ENCODE results near the gene TXN2.
"Not testable (repeated sequence)": the region's sequence is repeated elsewhere in the genome, so short reads cannot be mapped to it uniquely, and the experiment has no call there.

The TXN2 gene

GRCh38 chr22:36481393-36482168 lies at the start of gene TXN2:
Gene TXN2 (minus strand): TSS chr22:36481640. CDS start chr22:36480837, 803 bp downstream.
- peak; percentile 90 to 94 for DNase-seq (ENCODE audit: extremely low read depth in 1 of 2, low read depth in 1 of 2)

- DNase-seq (ENCODE audit: extremely low read depth in 1 of 2, low read depth in 1 of 2), result peak; percentile 97 to 98
Measured at GRCh38 chr22:36528795-36529751, 47.6 kb upstream of the TXN2 start, which contains the start of gene EIF3D. Gene EIF3D (minus strand): TSS chr22:36529166. CDS start chr22:36526121, 3,045 bp downstream.

- DNase-seq (ENCODE audit: extremely low read depth in 1 of 2, low read depth in 1 of 2), result no peak
Measured at GRCh38 chr22:36528341-36528740, 46.9 kb upstream of the TXN2 start.

DNA sequence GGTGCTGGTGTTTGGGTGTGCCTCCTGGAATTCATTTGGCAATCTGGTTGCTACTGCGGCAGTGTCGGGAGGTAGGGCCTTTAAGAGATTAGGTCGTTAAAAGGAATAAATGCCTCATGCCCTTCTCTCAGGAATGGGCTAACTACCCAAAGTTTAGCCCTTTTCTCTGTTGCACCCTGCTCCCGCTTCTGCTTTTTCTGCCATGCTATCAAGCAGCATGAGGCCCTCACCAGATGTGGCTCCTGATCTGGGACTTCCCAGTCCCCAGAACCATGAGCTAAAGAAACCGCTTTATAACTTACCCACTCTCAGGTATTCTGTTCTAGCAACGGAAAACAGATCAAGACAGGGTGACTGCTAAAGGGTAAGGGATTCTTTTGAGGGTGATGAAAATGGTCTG lies 41.2 kb upstream of the TXN2 start:
- DNase-seq (ENCODE audit: extremely low read depth in 1 of 2, low read depth in 1 of 2), result no peak

- no peak for DNase-seq (ENCODE audit: extremely low read depth in 1 of 2, low read depth in 1 of 2)
Measured at GRCh38 chr22:36520423-36520822, 39.0 kb upstream of the TXN2 start.

GRCh38 chr22:36519906-36520305 lies 38.5 kb upstream of the TXN2 start:
- DNase-seq (ENCODE audit: extremely low read depth in 1 of 2, low read depth in 1 of 2), result not testable (repeated sequence)

DNA sequence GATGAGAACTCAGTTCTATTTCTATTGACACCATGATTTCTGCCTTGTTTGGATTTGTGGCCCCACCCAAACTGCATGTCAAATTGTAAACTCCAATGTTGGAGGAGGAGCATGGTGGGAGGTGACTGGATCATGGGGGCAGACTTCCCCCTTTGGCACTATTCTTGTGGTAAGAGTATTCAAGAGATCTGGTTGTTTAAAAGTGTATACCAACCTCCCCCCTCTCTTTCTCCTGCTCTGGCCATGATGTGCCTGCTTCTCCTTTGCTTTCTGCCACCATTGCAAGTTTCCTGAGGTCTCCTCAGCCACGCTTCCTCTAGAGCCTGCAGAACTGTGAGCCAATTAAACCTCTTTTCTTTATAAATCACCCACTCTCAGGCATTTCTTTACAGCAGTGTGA lies 33.3 kb upstream of the TXN2 start:
- no peak for DNase-seq (ENCODE audit: extremely low read depth in 1 of 2, low read depth in 1 of 2)

GRCh38 chr22:36512991-36513390 lies 31.6 kb upstream of the TXN2 start:
- DNase-seq (ENCODE audit: extremely low read depth in 1 of 2, low read depth in 1 of 2), result no peak

DNA sequence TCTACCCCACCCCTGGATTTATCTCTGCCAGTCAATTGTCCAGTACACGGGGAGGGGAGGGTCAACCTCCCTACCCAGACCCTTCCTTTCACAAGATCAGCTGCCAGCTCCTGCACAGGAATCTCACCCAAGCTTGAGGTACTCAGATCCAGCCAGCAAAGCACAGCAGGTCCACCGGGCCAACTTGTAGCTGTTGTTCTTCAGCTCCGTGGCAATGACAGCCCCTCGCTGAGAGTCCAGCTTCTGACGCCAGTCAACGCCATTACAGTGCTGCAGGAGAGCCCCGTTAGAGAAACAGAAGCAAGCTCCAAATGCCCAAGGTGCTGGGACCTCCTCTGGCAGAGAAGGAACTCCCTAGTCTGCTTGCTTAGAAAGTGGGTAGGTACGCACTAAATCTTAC lies 30.9 kb upstream of the TXN2 start:
- DNase-seq (ENCODE audit: extremely low read depth in 1 of 2, low read depth in 1 of 2), result no peak

- no peak for DNase-seq (ENCODE audit: extremely low read depth in 1 of 2, low read depth in 1 of 2)
Measured at GRCh38 chr22:36510966-36511881, 29.8 kb upstream of the TXN2 start.

- no peak for DNase-seq (ENCODE audit: extremely low read depth in 1 of 2, low read depth in 1 of 2)
Measured at GRCh38 chr22:36510384-36510783, 28.9 kb upstream of the TXN2 start.

DNA sequence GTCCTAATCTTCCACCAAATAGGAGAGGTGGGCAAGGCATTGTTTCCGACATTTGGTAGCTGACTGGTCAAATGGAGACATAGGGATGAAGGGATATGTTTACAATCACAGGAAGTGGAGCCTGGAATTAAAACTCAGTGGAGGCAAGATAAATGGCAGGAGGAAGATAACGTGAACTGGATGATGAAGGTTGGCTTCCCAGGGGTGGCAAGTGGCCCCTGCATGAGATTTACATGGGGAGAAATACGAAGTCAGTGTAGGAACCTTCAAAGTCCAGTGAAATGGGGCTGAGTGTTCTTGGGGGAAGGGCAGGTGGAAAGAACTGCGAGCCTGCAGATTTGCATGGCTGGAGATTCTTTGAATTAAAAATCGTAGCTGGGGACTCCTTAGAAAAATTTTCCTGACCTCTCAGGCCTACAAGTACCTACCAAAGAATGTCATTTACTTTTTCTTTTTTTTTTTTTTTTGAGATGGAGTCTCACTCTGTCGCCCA lies 26.1 kb upstream of the TXN2 start:
- DNase-seq (ENCODE audit: extremely low read depth in 1 of 2, low read depth in 1 of 2), result no peak

DNA sequence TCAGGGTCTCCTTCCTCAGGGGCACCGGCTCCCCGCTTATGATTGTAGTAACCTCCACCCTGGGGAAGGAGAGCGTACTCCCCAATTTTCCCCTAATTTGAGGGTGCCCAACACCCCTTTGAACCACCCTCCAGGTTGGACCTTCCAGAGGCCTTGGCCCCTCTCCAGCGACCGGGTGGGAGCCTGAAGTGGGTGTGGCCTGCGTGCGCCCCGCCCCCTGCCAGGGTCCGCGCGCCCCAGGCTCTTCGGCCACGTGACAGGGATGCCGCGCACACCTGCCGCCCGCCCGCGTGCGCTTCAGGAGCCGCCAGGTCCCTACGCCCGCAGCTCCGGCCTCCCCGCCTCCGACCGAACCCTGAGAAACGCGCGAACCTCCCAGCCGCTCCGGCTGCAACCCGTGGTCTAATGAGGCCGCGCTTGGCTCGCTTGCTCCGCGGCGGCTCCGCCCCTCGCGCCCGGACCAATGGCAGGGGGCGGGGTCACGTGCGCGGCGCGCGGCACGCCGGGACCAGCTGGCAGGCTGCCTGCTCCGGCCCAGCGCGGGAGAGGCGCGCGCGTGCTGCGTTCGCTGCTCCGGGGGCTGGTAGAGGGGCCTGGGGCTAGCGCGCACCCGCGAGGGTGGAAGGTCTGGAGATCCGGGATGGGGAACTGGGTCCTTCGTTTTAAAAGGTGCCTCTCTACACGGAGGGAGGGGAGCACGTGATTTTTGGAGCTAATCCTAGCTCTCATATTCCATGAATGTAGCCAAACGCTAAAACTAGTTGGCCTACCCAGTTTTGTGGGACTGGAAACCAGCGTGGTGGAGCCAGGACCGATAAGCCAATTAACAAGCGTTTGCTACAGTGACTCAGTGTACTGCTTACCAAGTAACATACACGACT lies 25.4 kb upstream of the TXN2 start, which contains the start of gene FOXRED2:
TSS of gene FOXRED2 (minus strand) at position 404 of the 881 bp plus-strand sequence. CDS start 618 bp downstream, outside the sequence.
- DNase-seq (ENCODE audit: extremely low read depth in 1 of 2, low read depth in 1 of 2), result peak; percentile 78

- DNase-seq (ENCODE audit: extremely low read depth in 1 of 2, low read depth in 1 of 2), result no peak
Measured at GRCh38 chr22:36505998-36506635, 24.7 kb upstream of the TXN2 start.

DNA sequence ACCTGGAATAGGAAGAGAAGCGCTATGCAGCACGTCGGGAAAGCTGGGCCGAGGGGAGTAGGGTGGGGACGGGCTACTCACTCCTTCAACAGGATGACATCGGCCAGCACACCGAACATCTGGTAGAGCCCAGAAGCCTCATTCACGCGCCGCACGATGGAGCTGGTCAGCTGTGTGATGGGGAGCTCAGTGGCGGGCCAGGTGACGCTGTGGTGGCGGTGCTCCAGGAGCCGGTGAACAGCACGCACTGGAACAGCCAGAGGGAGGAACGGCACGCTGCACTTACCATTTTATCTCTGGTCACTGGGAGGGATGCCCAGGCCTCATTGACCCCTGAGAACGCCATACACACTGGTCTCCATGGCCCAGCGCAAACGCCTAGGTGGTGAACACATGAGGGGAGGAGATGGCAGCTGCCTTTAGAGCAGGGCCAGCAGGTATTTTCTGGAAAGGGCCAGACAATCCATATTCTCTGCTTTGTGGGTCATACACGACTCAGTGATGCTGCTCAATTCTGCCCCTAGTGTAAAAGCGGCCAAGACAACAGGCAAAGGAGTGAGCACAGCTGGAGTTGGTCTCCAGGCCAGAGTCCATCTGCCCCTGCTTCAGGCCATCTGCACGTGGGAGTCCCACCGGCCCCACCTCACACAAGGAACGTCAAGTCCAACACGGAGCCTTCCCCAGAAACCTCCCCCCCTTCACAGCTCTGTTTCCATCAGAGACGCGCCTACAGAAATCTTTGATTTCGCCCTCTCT lies 16.6 kb upstream of the TXN2 start:
- no peak for DNase-seq (ENCODE audit: extremely low read depth in 1 of 2, low read depth in 1 of 2)

GRCh38 chr22:36493690-36494110 lies 12.3 kb upstream of the TXN2 start:
- DNase-seq (ENCODE audit: extremely low read depth in 1 of 2, low read depth in 1 of 2), result no peak

DNA sequence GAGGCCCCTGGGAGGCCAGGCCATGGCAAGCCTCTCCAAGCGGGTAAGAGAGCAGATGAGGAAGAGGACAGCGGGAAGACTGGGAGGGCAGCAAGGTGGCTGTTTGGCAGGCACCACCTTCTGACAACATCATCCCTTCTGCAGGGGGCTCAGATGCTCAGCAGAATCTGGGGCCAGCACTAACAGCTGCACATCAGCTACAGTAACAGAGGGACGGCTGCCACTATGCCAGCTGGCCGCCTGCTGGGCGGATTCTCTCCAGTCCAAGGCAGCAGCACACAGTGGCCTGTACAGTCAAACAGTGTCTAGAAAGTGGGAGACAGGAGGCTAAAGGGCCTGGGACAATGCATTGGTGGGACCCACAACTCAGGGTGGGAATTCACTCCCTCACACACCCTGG lies 10.7 kb upstream of the TXN2 start:
- no peak for DNase-seq (ENCODE audit: extremely low read depth in 1 of 2, low read depth in 1 of 2)

- no peak for DNase-seq (ENCODE audit: extremely low read depth in 1 of 2, low read depth in 1 of 2)
Measured at GRCh38 chr22:36491155-36491554, 9.7 kb upstream of the TXN2 start.

Measured in stimulated activated CD8-positive, alpha-beta memory T cell treated with anti-CD3 and anti-CD28 coated beads, Interleukin-7, amount 100 ng/mL, for 48 hours (primary cell).